HG03108 (cell line): ENCODE measurements around the gene MAPK10.

ENCODE experiments used
- ATAC-seq: cut with Tn5 transposase; IDR thresholded peaks from one replicate; pipeline ENCODE4 v1.9.1; 2021; ENCODE audit warnings: moderate library complexity; ENCODE audit not compliant: unreplicated experiment

MAPK10 gene

DNA sequence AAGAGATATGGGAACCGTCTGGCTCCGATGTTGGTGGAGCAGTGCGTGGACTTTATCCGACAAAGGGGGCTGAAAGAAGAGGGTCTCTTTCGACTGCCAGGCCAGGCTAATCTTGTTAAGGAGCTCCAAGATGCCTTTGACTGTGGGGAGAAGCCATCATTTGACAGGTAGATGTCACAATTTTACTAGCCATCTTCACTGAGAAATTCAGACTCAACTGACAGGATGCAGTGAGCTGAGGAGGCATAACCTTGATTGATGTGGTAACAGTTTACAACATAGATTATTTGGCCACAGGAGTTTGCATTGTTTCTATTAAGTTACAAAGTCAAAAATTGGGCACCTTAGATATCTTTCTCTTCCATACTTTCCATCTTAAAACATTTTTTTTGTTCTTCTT, 417.7 kb downstream of the MAPK10 start:
- ATAC-seq: no peak

DNA sequence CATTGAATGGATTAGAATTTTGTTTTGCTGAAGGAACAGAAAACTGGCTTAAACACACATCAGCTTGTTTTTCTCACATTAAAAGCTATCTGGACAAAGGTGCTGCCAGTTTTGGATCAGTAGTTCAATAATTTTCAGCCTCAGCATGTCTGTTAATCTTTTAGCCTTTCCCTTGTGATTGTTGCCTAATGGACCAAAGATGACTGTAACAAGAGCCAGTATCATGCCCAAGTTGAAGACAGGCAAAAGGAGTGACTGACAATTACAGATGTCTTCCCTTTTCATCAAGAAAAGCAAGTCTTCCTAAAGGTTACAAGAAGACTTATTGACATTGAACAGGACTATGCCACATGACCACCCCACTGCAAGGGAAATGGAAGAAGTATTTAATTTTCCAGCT, 419.7 kb downstream of the MAPK10 start:
- no peak for ATAC-seq
